LNCAP (cell line): ENCODE measurements around the gene BCAT1.

Experiments
- CTCF ChIP-seq: fragments of 450-650 bp; IDR thresholded peaks from 2 replicates; pipeline ENCODE4 v1.5.1; 2017; ENCODE audit warnings: mild to moderate bottlenecking

The BCAT1 gene

GRCh38 chr12:24889411-24889810 is 59.5 kb downstream of the BCAT1 start:
- no peak for TF ChIP-seq CTCF

GRCh38 chr12:24888813-24889212 is 60.1 kb downstream of the BCAT1 start:
- no peak for TF ChIP-seq CTCF

GRCh38 chr12:24884911-24885310 is 64.0 kb downstream of the BCAT1 start:
- TF ChIP-seq CTCF, result no peak

GRCh38 chr12:24881724-24882371 is 67.1 kb downstream of the BCAT1 start:
- TF ChIP-seq CTCF, result no peak

- TF ChIP-seq CTCF, result no peak
Measured at GRCh38 chr12:24881227-24881626, 67.7 kb downstream of the BCAT1 start.

- no peak for TF ChIP-seq CTCF
Measured at GRCh38 chr12:24880732-24881131, 68.2 kb downstream of the BCAT1 start.

- TF ChIP-seq CTCF, result no peak
Measured at GRCh38 chr12:24879644-24880043, 69.3 kb downstream of the BCAT1 start.

- no peak for TF ChIP-seq CTCF
Measured at GRCh38 chr12:24875014-24875413, 73.9 kb downstream of the BCAT1 start.
